Gastrocnemius medialis (tissue), 4 donors: ENCODE results near the gene AP4E1. TPM values are rescaled to one million over a fixed set of nuclear protein-coding genes. Genes with fewer than 3 reads are reported as not detected.
"Not testable (repeated sequence)": the region's sequence is repeated elsewhere in the genome, so short reads cannot be mapped to it uniquely, and the experiment has no call there.

Experiments used
- ATAC-seq, 2 donors: fragments of 150-250 bp; one replicate each; pipeline ENCODE4 v1.9.1; 2016
- DNase-seq, 2 donors: peaks; one replicate each; pipeline ENCODE4 v3.0.0-alpha.2; 2019
- H3K27ac ChIP-seq, 4 donors: fragments of 200-600 bp; sonication (generic); 1 replicate in 1 of 4; 2 replicates in 3 of 4; pipeline ENCODE4 v1.5.1; 2016 to 2018; ENCODE audit warnings: mild to moderate bottlenecking in 2 of 4, moderate library complexity in 1 of 4
- H3K27me3 ChIP-seq, 3 donors: fragments of 200-600 bp; sonication (generic) in 2 of 3; 1 replicate in 1 of 3; 2 replicates in 2 of 3; pipeline versions ENCODE4 v1.5.1 to v1.6.0; 2016 to 2019; ENCODE audit warnings: mild to moderate bottlenecking in 1 of 3, moderate library complexity in 1 of 3
- H3K36me3 ChIP-seq, 2 donors: fragments of 200-600 bp; sonication (generic) in 1 of 2; one replicate each; pipeline ENCODE4 v1.5.1; 2017 to 2018
- H3K4me1 ChIP-seq, 2 donors: fragments of 200-600 bp; sonication (generic) in 1 of 2; one replicate each; pipeline ENCODE4 v1.5.1; 2016 to 2017; ENCODE audit warnings: mild to moderate bottlenecking in 2 of 2
- H3K4me3 ChIP-seq, 4 donors: fragments of 200-600 bp; sonication (generic) in 3 of 4; 1 replicate in 1 of 4; 2 replicates in 3 of 4; pipeline ENCODE4 v1.5.1; 2016 to 2019; ENCODE audit warnings: mild to moderate bottlenecking in 2 of 4
- H3K9me3 ChIP-seq, 3 donors: fragments of 200-600 bp; sonication (generic) in 2 of 3; 1 replicate in 1 of 3; 2 replicates in 2 of 3; pipeline ENCODE4 v1.5.1; 2016 to 2019
- CTCF ChIP-seq, 5 experiments: fragments of 450-650 bp in 3 of 5; fragments of 200-600 bp in 2 of 5; sonication (generic) in 2 of 5; IDR thresholded peaks in 4 of 5; conservative IDR thresholded peaks in 1 of 5; 1 replicate in 4 of 5; 2 replicates in 1 of 5; pipeline ENCODE4 v1.5.1; 2016 to 2019; ENCODE audit warnings: antibody characterized with exemption in 5 of 5, mild to moderate bottlenecking in 3 of 5, moderate library complexity in 3 of 5
- POLR2A ChIP-seq, 2 donors: fragments of 450-650 bp; IDR thresholded peaks; one replicate each; pipeline ENCODE4 v1.6.1; 2017; ENCODE audit warnings: antibody characterized with exemption in 2 of 2, mild to moderate bottlenecking in 2 of 2, moderate library complexity in 2 of 2
- in situ Hi-C, 4 donors: fragments of 200-750 bp; cut with MboI; loops; one replicate each; pipeline versions ENCODE4 v1.15.0 to v1.8.0; 2017; ENCODE audit warnings: low sequenced_read_pairs in 4 of 4
- intact Hi-C: fragments of 100-400 bp; cut with DNase I; formaldehyde crosslinking; loops from one replicate; pipeline ENCODE4 v1.15.1; 2023; ENCODE audit warnings: low total_unique reads
- total RNA-seq, 4 donors: library from RNA; depleted of rRNA; stranded (reverse); fragments of >200 nt; gene quantifications; one replicate each; pipeline versions ENCODE4 v1.1.0 to v1.2.3, GENCODE V29; 2016

The AP4E1 gene
- total RNA-seq, 4 donors from 2014 or later = 11.6 to 14.0 (median 13.4) TPM

- peaks cover 0 to 36% of the 10 kb centered on the region in 2 donors for H3K36me3 ChIP-seq
- no peak overlapping the region for H3K27ac ChIP-seq
- DNase-seq (no peak), ATAC-seq (no peak)
- intact Hi-C loops = no loop called here
- no peak overlapping the region for H3K4me3 ChIP-seq
- TF ChIP-seq CTCF (IDR thresholded peaks at IDR 0.05 in 4 of 5, conservative IDR thresholded peaks at IDR 0.05 in 1 of 5) (no peak), POLR2A (IDR thresholded peaks at IDR 0.05) (no peak)
- H3K27me3 ChIP-seq = no peaks in the 10 kb centered on the region
- in situ Hi-C loops = loop anchor here in 2 of 4 donors (25.0 kb wide), 2 partner anchors 424 to 474 kb away; no protein-coding TSS in a partner anchor
- H3K4me1 ChIP-seq = peaks cover 18 to 24% of the 10 kb centered on the region in 2 donors
- H3K9me3 ChIP-seq = no peaks in the 10 kb centered on the region
Measured at GRCh38 chr15:50911621-50912020, 3.1 kb downstream of the AP4E1 start.

- H3K27me3 ChIP-seq = no peaks in the 10 kb centered on the region
- DNase-seq (no peak), ATAC-seq (no peak)
- no peak overlapping the region for H3K27ac ChIP-seq
- H3K9me3 ChIP-seq = no peaks in the 10 kb centered on the region
- intact Hi-C loops (no loop called here), in situ Hi-C loops (loop anchor here in 2 of 4 donors (25.0 kb wide), 2 partner anchors 429 to 479 kb away; no protein-coding TSS in a partner anchor)
- H3K36me3 ChIP-seq = peaks cover 0 to 67% of the 10 kb centered on the region in 2 donors
- H3K4me3 ChIP-seq = no peak overlapping the region
- H3K4me1 ChIP-seq = no peaks in the 10 kb centered on the region
- TF ChIP-seq CTCF (IDR thresholded peaks at IDR 0.05 in 4 of 5, conservative IDR thresholded peaks at IDR 0.05 in 1 of 5) (no peak), POLR2A (IDR thresholded peaks at IDR 0.05) (no peak)
Measured at GRCh38 chr15:50916400-50916799, 7.9 kb downstream of the AP4E1 start.

GRCh38 chr15:50919359-50919758 is 10.9 kb downstream of the AP4E1 start:
- H3K9me3 ChIP-seq, H3K4me1 ChIP-seq, H3K27me3 ChIP-seq, DNase-seq, H3K4me3 ChIP-seq, H3K27ac ChIP-seq, intact Hi-C loops, ATAC-seq: not testable (repeated sequence)
- in situ Hi-C loops = loop anchor here in 2 of 4 donors (25.0 kb wide), 2 partner anchors 432 to 482 kb away; no protein-coding TSS in a partner anchor
- H3K36me3 ChIP-seq = peaks cover 0 to 48% of the 10 kb centered on the region in 2 donors

- Histone ChIP-seq H3K36me3 (peaks cover 0 to 47% of the 10 kb centered on the region in 2 donors), H3K4me1 (no peaks in the 10 kb centered on the region), H3K9me3 (no peaks in the 10 kb centered on the region), H3K4me3 (no peak overlapping the region), H3K27ac (no peak overlapping the region), H3K27me3 (no peaks in the 10 kb centered on the region)
- no peak for ATAC-seq
- in situ Hi-C loops (no loop called here), intact Hi-C loops (no loop called here)
- DNase-seq = no peak
- TF ChIP-seq CTCF (IDR thresholded peaks at IDR 0.05 in 4 of 5, conservative IDR thresholded peaks at IDR 0.05 in 1 of 5) (no peak), POLR2A (IDR thresholded peaks at IDR 0.05) (no peak)
Measured at GRCh38 chr15:50925281-50925680, 16.8 kb downstream of the AP4E1 start.

- Histone ChIP-seq H3K27ac (no peak overlapping the region), H3K4me3 (no peak overlapping the region), H3K9me3 (no peaks in the 10 kb centered on the region), H3K4me1 (no peaks in the 10 kb centered on the region), H3K36me3 (peaks cover 0 to 50% of the 10 kb centered on the region in 2 donors), H3K27me3 (no peaks in the 10 kb centered on the region)
- intact Hi-C loops = no loop called here
- in situ Hi-C loops = no loop called here
- TF ChIP-seq POLR2A (IDR thresholded peaks at IDR 0.05) (no peak), CTCF (IDR thresholded peaks at IDR 0.05 in 4 of 5, conservative IDR thresholded peaks at IDR 0.05 in 1 of 5) (no peak)
- DNase-seq (no peak), ATAC-seq (no peak)
Measured at GRCh38 chr15:50929062-50929461, 20.6 kb downstream of the AP4E1 start.
